Posterior vena cava (tissue), 2 donors: Measurements from ENCODE around the gene TMEM45A. TPM values are rescaled to one million over a fixed set of nuclear protein-coding genes. Genes with fewer than 3 reads are reported as not detected.
"Not testable (repeated sequence)": the region's sequence is repeated elsewhere in the genome, so short reads cannot be mapped to it uniquely, and the experiment has no call there.

Experiments
- DNase-seq: peaks from one replicate; pipeline ENCODE4 v3.0.0-alpha.2; 2020; ENCODE audit warnings: low spot score
- intact Hi-C, 2 donors: fragments of 100-400 bp; cut with DNase I; formaldehyde crosslinking; loops; one replicate each; pipeline versions ENCODE4 v1.14.1 to v1.14.2; 2022 to 2023
- total RNA-seq, 2 donors: library from RNA; stranded (reverse); fragmentation: NEBNext Ultra II Directional; extraction: Animal tissue kit (Norgen Biotek cat#: 25700); gene quantifications; one replicate each; pipeline ENCODE4 v1.2.1, GENCODE V29; 2021
- donor health status: DM: yes; HTN: yes; CAD: no.
- donor health status: DM: yes; HTN: yes; CAD: no.

TMEM45A gene
- total RNA-seq, 2 donors from 2014 or later: 34.5 to 75.3 TPM

DNA sequence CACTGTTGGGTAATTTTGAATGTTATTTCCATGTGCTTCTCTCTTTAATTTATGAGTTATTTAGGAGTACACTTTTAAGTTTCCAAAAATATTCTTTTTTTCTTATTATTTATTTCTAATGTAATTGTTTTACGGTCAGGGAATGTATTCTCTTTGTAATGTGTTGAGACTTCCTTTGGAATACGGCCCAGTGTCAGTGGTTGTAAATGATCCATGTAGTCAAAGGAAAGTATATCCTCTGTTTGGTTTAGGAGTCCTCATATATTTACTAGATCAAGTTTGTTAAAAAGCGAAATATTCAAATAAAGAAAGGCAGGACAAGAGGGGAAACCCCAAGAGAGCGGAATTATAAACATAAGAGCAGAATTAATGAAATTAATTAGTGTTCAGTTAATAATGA, 68.0 kb downstream of the TMEM45A start:
- intact Hi-C loops: no loop called here
- DNase-seq: no peak

DNA sequence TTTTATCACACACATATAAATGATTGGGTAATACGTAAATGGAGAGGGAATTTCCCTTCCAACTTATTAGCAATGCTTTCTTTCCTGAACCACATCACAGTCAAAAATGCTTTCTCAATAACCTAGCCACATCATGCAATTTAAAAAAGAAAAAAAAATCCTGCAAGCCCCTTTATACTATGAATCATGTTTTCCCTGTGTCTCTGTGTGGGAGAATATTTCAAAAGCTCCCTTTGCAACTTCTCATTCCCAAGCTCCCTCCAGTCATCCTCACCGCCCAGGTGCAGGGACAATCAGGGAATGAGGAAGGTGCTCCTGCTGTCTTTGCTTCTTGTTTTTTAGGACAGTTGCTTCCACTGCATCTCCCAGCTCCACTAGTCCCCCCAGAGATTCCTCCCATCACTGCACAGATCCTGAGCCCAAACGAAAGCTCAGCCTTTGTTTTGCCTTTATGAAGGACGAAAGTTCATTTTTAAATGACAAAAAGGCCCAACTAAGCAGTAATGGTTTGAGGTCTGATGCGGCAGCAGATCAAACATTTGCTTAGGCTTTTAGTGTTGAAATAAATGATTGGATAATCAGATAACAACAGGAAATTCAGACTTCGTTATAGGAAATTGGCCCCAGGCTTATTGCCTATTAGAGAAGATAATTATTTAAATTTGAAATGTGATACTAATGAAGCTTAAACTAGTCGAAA, 69.2 kb downstream of the TMEM45A start:
- intact Hi-C loops: no loop called here
- no peak for DNase-seq

DNA sequence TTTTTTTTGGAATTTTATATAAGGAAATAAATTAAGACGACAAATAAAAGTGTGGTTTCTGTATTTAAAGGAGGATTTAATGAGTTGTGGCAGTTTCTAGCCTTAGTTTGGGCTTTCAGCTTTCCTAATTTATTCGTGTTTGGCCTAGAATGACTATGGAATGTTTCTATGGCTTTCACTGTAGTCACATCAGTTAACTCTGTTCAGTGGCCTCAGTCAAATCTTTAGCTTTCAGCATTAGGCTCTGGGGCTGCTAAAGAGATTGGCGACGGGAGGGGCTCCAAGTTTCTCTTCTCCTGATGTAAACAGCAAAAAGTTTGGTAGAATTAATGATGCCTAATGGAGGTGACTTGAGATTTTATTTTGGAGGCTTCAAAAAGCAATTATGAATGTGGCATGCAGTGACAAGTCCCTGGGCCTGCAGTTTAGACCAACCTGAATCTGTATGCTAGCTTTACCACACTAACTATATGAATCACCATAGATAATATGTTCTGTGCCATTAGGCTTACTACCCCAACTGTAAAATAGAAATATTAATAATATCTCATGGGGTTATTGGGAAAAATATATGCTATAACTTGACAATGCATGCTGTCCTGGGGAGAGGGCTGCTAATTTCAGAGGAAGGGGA, 69.9 kb downstream of the TMEM45A start:
- intact Hi-C loops: no loop called here
- DNase-seq: no peak

DNA sequence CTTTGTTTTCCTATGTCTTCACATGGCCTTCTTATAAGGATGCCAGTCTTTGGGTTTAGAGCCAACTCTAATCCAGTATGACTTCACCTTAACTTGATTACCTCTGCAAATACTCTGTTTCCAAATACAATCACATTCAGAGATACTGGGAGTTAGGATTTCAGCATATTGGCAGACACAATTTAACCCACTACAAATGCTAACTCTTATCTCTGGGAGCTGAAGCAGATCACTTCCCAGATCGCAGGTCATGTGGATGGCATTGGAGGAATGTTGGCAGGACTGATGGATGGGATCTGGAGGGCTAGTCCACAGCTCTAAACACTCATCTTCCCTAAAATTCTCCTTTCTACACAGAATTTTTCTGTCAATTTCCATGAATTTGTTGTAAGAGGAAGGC, 70.8 kb downstream of the TMEM45A start:
- intact Hi-C loops: no loop called here
- DNase-seq: no peak

DNA sequence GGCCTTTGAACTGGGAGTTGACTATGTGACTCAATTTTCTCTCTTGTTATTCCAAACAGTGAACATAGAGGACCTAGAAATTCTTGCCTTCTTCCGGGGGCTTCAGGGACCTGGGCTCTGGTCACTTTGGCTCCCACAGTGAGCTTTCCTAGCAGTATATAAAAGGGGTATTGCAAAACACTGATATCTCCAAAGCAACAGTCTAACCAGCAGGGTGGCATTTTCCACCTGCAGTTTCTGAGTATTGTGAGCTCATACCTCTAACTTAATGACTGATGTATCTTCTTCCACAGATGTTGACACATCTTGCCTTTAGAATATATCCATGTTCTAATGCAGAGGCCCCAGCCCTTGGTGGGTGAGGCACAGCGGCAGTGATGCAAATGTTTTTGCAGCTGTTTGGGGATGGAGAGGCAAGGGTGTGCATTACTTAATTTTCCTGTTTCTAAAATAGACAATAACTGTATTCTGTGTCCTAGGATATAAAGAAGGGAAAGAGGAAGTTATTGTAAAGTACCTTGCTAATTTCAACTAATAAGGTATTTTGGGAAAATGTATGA, 71.3 kb downstream of the TMEM45A start:
- DNase-seq: no peak
- intact Hi-C loops: no loop called here

DNA sequence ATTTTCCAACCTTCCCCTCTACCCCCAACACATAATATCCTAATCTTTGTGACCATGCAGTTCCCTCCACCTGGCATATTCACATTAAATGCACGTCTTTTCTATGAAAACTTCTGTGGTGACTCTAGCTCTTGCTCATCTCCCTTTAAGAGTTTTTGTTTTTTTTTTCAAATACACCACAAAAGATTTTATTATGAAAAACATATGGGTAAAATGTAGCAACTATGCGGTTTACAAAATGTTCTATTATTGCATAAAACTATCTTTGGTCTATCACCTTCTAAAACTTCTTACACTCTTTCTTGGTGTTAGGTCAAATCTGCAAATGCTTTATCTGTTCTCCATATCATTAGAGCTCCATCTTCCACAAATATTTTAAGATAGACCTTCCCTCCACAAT, 78.4 kb downstream of the TMEM45A start:
- DNase-seq: no peak
- intact Hi-C loops: no loop called here

DNA sequence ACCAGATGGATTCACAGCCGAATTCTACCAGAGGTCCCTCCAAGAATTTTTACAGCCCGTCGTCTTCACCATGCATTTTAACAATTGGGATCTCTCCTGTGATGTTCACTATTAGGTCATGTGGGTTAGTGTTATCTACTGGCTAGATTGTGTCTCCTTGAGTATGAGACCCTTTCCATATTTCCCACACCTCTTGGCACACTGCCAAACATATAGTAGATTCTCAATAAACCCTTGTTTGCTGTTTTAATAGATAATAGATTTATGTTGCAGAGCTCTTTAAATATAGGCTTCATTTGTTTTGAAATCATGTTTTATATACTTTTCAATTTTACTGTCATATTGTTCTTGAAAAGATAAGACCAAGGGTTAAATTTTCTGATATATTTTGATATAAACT, 82.1 kb downstream of the TMEM45A start:
- intact Hi-C loops: no loop called here
- no peak for DNase-seq

DNA sequence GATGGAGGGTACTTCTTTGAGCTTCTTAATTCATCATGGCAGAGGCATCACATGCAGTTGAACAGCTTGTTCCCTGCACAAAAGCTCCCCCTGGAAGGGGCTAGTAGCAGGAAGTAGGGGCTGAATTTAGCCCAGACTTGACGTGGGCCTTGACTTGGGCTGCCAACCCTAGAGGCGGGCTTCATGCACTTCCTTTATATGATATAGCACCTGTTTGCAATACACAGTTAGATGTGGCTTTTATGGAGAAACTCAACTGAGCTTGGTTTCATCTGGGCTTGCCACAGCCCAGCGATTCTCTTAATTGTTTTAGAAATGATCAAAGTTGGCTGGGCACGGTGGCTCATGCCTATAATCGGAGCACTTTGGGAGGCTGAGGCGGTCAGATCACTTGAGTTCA, 83.3 kb downstream of the TMEM45A start:
- DNase-seq: no peak
- intact Hi-C loops: no loop called here

DNA sequence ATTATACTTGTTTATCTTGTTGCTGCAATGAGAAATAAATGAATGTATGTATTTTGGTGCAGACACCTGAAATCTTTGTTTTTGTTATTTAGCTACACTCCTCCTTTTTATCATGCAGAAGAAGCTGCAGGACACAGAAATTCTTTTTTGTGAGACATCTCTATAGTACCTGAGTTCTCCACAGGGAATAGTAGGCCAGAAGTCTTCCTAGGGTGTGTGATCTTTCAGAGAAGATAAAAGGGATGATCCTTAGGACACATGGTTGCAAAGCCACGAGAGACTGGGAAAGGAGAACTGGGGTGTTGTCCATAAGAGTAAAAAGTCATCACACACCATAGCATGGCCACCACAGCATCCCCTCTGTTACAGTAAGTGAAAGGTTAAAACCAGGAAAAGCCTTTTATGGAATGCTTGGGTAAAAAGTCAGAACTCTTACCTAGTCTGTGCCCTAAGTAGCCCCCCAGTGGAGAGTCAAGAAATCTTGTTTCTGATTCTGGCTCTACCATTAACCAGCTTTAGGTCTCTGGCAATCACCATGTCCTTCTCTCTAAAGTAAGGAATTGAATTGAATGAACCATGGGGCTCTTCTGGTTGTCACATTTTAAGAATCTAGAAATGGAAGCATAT, 85.1 kb downstream of the TMEM45A start:
- intact Hi-C loops: no loop called here
- no peak for DNase-seq

DNA sequence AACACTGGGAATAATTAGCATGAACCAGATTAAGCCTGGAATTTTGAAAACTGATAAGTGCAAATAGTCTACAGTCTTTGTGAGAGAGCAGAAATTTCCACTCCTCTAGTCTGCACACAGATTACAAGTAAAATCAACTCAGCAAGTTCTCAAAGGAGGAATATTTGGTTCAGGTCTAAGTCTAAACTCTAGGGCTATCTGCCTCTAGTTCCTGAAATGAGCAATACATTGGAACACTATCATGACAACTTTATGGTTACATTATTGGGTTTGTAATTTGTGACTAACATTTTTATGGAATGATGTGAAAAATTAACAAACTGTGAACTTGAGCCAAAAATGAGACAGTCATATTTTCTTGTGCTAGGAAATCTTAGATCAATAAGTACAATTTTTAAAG, 86.2 kb downstream of the TMEM45A start:
- DNase-seq: no peak
- intact Hi-C loops: no loop called here

DNA sequence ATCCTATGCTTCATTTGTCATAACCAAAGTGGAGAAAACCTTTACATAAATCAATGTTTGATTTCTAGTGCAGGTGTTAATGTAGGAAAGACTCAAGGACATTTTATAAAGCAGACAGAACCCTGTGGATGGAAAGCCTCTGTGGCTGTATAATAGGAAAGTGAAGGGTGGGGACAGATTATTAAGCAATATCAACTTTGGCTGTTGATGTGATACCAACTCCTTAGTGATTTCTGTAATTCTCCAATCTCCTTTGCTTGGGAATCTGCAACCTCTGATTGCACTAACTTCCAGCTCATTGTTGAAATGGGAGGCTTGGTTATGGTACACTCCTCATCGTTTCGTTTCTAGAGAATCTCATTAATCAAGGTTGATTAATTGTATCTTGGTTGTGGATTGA, 87.7 kb downstream of the TMEM45A start:
- intact Hi-C loops: loop anchor here in 1 of 2 donors (10.0 kb wide), 1 partner anchor 255 kb away; no protein-coding TSS in a partner anchor
- no peak for DNase-seq

DNA sequence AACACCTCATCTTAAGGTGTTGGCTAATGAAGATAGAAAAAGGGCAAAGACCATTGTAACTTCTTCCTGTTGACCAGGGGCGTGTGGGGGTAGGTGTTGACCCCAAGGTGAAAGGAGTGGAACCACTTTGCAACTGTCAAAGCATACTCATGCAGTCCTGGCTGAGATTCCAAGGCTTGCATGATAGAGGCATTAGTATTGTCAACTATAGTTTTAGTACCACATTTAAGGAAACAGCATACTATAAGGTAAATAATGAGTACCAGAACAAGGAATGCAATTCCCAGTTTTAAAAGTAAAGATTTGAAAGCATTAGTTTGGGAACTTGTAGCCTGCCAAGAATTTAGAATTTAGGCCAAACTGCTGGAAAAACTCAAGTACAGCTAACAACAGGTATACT, 89.2 kb downstream of the TMEM45A start:
- DNase-seq: no peak
- intact Hi-C loops: loop anchor here in 1 of 2 donors (10.0 kb wide), 1 partner anchor 257 kb away; no protein-coding TSS in a partner anchor

DNA sequence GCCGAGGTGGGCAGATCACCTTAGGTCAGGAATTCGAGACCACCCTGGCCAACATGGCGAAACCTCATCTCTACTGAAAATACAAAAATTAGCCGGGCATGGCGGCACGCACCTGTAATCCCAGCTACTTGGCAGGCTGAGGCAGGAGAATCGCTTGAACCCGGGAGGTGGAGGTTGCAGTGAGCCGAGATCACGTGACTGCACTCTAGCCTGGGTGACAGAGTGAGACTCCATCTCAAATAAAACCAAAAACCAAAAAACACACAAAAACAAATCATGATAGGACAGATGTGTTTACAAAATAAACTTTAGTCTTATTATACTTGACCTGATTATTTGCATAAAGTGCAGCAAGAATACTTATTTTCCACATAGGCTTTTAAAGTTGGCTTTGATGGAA, 89.7 kb downstream of the TMEM45A start:
- DNase-seq: not testable (repeated sequence)

DNA sequence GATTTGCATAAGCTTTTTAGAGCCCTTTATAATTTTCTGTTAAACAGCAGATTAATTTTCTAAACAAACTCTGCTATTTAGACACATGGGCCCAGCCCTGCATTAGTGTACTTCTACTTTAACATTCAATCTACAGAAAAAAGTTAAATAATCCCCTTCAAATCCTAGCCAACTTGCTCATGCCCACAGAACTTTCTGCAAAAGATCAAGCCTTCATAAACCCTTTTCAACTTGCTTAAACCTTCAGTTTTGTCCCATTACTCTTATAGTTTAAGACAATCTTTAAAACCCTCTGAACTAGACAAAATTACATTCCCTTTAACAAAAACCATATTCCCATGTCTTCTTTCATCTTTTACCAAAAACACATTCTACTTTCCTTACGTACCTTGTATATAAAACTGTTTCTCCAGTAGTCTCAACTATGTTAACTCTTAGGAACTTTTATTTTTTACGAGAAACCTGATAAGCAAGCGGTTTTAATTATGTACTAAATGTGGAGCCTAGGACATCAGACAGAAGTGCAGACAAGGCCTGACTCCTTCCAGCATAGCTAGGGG, 91.8 kb downstream of the TMEM45A start:
- intact Hi-C loops: loop anchor here in 1 of 2 donors (10.0 kb wide), 1 partner anchor 259 kb away; no protein-coding TSS in a partner anchor
- no peak for DNase-seq

More for the DNA sequence above, 89.7 kb downstream of the TMEM45A start:
- intact Hi-C loops: loop anchor here in 1 of 2 donors (10.0 kb wide), 1 partner anchor 257 kb away; no protein-coding TSS in a partner anchor

DNA sequence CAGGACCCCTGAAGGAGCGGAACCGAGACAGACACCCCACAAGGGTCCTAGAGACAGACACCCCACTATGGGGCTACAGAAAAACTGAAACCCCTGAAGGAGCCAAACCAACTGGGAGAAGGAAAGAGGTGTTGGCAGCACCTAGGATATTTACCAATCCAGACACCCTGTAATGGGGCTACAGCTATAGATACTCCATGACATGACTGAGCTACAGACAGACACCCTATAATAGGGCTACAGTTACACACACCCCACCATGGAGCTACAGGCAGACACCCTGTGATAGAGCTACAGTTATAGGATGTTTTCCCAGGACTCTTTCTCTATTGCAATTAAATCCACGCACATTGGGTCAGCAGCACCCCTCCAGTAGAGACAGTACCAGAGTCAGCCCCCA, 94.4 kb downstream of the TMEM45A start:
- no peak for DNase-seq
- intact Hi-C loops: loop anchor here in 1 of 2 donors (10.0 kb wide), 1 partner anchor 262 kb away; no protein-coding TSS in a partner anchor

DNA sequence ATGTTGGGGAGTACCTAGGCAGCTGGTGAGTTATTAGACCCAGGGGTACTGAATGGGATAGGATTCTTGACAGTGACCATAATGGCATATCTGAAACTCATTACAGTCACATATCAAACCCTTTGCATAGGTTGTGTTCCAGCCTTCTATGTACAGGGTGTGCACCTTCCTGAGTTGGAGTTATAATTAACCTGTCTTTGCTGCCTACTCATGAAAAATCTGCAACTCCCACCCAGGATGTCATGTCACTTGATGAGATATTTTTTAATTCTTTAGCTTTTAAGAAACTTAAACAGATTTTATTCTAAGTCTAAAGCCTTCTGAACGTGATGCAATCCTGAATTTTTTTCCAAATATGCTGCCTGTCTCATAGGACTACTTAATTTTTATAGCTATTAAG, 95.8 kb downstream of the TMEM45A start:
- intact Hi-C loops: loop anchor here in 1 of 2 donors (10.0 kb wide), 1 partner anchor 263 kb away; no protein-coding TSS in a partner anchor
- no peak for DNase-seq

DNA sequence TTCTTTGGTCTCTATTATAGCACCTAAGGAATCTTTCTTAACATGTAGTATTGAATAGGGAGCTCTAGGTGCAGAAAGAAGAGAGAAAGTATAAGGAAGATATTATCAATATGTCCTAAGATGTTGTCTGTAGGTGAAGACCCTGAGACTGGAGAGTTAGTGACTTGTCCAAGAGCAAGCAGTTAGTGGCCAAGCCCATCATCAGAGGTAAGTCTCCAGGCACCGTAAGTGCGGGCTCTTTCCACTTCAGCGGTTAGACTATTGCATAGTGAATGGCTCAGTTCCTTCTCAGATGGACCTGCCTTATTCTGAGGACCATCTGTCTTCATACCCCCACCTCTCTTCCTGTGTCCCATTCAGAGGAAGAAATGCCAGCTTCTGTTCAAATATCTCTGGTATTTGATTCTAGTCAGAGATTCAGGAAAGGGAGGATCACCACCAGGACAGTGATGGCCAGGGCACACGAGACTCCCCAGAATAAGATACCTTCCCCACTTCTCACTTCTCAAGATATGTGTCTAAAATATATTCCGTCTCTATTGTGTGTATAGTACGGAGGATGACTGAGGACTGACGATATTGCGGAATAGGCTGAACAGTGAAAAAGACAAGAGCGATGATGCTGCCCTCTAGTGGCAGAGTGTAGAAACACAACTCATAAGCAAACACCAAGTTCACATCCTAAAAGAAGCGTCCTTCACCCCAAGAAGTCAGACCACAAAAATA, 97.9 kb downstream of the TMEM45A start:
- intact Hi-C loops: loop anchor here in 1 of 2 donors (5.0 kb wide), 1 partner anchor 123 kb away; no protein-coding TSS in a partner anchor
- no peak for DNase-seq

DNA sequence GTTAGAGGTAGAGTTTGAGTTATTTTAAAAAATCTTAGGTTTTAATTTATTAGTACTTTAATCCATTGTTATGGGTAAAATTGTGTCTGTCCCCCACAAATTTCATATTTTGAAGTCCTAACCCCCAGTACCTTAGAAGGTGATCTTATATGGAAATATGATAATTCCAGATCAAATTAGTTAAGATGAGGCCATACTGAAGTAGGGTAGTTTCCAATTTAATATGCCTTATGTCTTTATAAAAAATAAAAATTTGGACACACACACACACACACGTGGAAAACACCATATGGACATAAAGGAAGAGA, 98.4 kb downstream of the TMEM45A start:
- intact Hi-C loops: loop anchor here in 1 of 2 donors (5.0 kb wide), 1 partner anchor 123 kb away; no protein-coding TSS in a partner anchor
- no peak for DNase-seq

DNA sequence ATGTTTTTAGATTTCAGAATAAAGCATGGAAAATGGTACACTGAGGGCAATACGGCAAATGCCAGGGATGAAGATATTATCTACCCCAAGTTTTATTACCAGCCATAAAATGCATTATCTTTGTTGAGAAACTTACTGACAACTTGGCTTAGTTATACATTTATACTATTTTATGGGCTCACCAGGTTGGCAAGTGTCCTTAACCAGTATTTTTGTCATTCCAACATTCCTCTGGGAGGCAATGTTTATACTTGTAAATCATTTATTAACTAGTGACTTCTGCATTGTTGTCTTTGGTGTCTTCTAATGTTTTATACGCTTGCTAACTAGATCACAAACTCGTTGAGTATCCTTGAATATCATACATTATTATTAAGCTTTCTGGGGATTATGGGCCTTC, 99.0 kb downstream of the TMEM45A start:
- intact Hi-C loops: loop anchor here in 1 of 2 donors (5.0 kb wide), 1 partner anchor 124 kb away; no protein-coding TSS in a partner anchor

More for the DNA sequence above, 99.0 kb downstream of the TMEM45A start:
- DNase-seq: no peak
